ENCODE measurements around the gene IGF2BP1. TPM values are rescaled to one million over a fixed set of nuclear protein-coding genes. Genes with fewer than 3 reads are reported as not detected.
A peak's percentile ranks its signal among the peaks of the same experiment; 100 is the strongest.

Gene IGF2BP1
- total RNA-seq, result under 1 TPM in 1 of 2 donors, not detected in 1; 0.03 TPM
- long read RNA-seq, result 0 reads

- ATAC-seq (peak in 1 of 2 donors; percentile 18), DNase-seq (no peak)
- intact Hi-C loops (cut with DNase I), result no loop called here
These were observed at the start of gene IGF2BP1 for GRCh38 chr17:48997103-48997826. Gene IGF2BP1 (plus strand): TSS chr17:48997385. CDS start chr17:48997746, 361 bp downstream.

- intact Hi-C loops (cut with DNase I), result no loop called here
- ATAC-seq (no peak), DNase-seq (no peak)
These were observed 45.6 kb upstream of the IGF2BP1 start for GRCh38 chr17:48951572-48951971.

- DNase-seq, result no peak
- no peak for ATAC-seq
- intact Hi-C loops (cut with DNase I), result no loop called here
These were observed 44.3 kb upstream of the IGF2BP1 start for GRCh38 chr17:48952904-48953303.

GRCh38 chr17:48954300-48954755, 42.9 kb upstream of the IGF2BP1 start:
- ATAC-seq (no peak), DNase-seq (no peak)
- intact Hi-C loops (cut with DNase I), result no loop called here

GRCh38 chr17:48960834-48961515, 36.2 kb upstream of the IGF2BP1 start:
- intact Hi-C loops (cut with DNase I), result no loop called here
- ATAC-seq, result peak in 1 of 2 donors; percentile 54
- no peak for DNase-seq

- DNase-seq, result peak; percentile 24
- ATAC-seq, result peak in 1 of 2 donors; percentile 92
- intact Hi-C loops (cut with DNase I), result no loop called here
These were observed 35.5 kb upstream of the IGF2BP1 start for GRCh38 chr17:48961516-48962233.

GRCh38 chr17:48970224-48970623, 27.0 kb upstream of the IGF2BP1 start:
- ATAC-seq, result no peak

GRCh38 chr17:48970865-48971687, 26.1 kb upstream of the IGF2BP1 start:
- ATAC-seq (no peak), DNase-seq (no peak)
- intact Hi-C loops (cut with DNase I), result no loop called here

More at GRCh38 chr17:48970224-48970623, 27.0 kb upstream of the IGF2BP1 start:
- no peak for DNase-seq
- intact Hi-C loops (cut with DNase I), result no loop called here

- ATAC-seq (no peak), DNase-seq (no peak)
- intact Hi-C loops (cut with DNase I), result no loop called here
These were observed 24.5 kb upstream of the IGF2BP1 start for GRCh38 chr17:48972749-48973097.

- no peak for DNase-seq
- no peak for ATAC-seq
- intact Hi-C loops (cut with DNase I), result no loop called here
These were observed 23.4 kb upstream of the IGF2BP1 start for GRCh38 chr17:48973806-48974205.

GRCh38 chr17:48981927-48982539, 15.2 kb upstream of the IGF2BP1 start:
- intact Hi-C loops (cut with DNase I), result no loop called here
- ATAC-seq, result no peak
- no peak for DNase-seq

GRCh38 chr17:48985436-48986245, 11.5 kb upstream of the IGF2BP1 start:
- DNase-seq, result no peak
- intact Hi-C loops (cut with DNase I), result no loop called here
- ATAC-seq, result no peak

GRCh38 chr17:48989100-48989499, 8.1 kb upstream of the IGF2BP1 start:
- ATAC-seq (no peak), DNase-seq (no peak)
- intact Hi-C loops (cut with DNase I), result no loop called here

GRCh38 chr17:48990882-48991357, 6.3 kb upstream of the IGF2BP1 start:
- intact Hi-C loops (cut with DNase I), result no loop called here
- ATAC-seq (no peak), DNase-seq (no peak)

- ATAC-seq, result no peak
- intact Hi-C loops (cut with DNase I), result no loop called here
- DNase-seq, result no peak
These were observed 4.7 kb upstream of the IGF2BP1 start for GRCh38 chr17:48992444-48992843.

GRCh38 chr17:48993305-48993704, 3.9 kb upstream of the IGF2BP1 start:
- intact Hi-C loops (cut with DNase I), result no loop called here
- DNase-seq, result no peak

GRCh38 chr17:48993951-48994350, 3.2 kb upstream of the IGF2BP1 start:
- ATAC-seq, result no peak
- intact Hi-C loops (cut with DNase I), result no loop called here
- no peak for DNase-seq

More at GRCh38 chr17:48993305-48993704, 3.9 kb upstream of the IGF2BP1 start:
- ATAC-seq, result no peak
